Measurements from ENCODE around the gene PHACTR1.

Gene PHACTR1

DNA sequence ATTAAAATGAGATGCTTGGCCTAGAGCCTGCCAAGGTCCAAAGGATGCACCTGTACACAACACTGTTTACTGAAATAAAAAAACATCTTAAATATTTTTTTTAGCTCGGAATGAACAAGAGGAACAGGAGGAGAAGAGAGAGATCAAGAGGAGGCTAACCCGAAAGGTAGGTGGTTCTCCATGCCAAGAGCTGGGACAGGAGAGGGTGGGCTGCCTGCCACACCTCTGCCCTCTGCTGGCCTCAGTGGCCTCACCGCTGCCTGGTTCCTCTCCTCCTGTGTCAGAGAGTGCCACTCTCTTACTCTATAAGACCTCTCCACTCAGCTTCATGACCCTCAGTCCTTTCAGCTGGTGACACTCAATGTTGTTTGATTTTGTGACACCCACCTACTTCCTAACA is 561.6 kb downstream of the PHACTR1 start:
- DNase-seq, result no peak

GRCh38 chr6:13278991-13279390 is 562.4 kb downstream of the PHACTR1 start:
- no peak for DNase-seq

GRCh38 chr6:13280254-13280653 is 563.7 kb downstream of the PHACTR1 start:
- no peak for DNase-seq

GRCh38 chr6:13281686-13282085 is 565.1 kb downstream of the PHACTR1 start:
- no peak for DNase-seq

DNA sequence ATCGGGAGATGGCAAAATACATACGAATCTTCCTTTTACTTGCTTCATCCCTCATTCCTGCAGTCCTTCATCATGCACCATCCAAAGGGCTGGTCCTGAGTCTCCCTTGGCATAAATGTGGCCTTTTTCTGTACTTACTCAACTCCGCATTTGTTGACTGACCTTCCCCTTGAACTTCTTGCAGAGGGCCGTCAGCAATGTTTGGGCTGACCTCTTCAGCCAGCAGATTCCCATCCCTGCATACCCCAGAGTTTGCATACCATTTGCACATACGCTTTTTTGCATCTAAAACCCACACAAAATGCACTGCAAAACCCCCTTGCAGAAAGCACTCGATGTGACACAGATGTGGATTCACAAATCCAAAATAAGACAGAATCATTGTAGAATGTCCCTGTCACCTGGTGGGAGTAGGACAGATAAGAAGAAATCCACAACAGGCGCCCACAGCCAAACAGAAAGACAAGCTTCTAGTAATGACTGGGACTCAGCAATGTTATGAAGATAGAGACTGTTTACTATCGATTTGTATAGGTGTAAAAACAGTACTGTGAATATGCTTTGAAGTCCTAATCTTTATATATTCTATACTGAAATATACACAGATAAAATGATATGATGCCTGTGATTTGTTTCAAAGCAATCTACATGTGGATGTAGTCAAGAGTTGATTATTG is 566.0 kb downstream of the PHACTR1 start:
- DNase-seq, result no peak

DNA sequence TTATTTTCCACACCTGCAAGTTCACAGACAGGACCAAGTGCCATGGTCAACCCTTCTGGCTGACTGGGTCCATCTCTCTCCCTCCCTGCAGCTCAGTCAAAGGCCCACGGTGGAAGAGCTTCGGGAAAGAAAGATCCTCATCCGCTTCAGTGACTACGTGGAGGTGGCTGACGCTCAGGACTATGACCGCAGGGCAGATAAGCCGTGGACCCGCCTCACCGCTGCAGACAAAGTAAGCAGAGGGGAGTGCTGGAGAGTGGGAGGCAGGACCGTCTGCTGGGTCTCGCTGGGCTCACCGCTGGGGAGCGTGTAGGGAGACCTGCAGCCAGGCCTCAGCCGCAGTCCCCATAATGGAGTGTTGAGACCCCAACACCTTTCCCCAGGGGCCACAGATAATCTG is 566.8 kb downstream of the PHACTR1 start:
- no peak for DNase-seq

DNA sequence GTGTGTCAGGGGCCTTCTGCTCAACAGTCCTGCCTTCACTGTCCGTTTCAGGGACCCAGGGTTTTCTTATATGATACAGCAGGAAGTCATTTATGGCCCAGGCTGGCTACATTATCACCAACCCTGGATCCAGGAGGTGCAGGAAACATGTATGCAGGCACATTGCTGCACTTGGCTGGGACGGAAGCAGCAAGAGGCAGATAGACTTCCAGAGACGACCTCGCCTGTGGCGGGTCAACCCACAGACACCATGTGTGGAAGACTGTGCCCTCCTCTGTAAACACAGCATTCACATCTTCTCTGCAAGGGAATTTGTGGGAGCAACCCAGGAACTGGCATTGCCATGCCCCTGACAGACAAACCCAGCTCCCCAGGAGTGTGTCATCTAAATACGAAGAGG is 568.1 kb downstream of the PHACTR1 start:
- no peak for DNase-seq

GRCh38 chr6:13285705-13286104 is 569.1 kb downstream of the PHACTR1 start:
- DNase-seq, result no peak

DNA sequence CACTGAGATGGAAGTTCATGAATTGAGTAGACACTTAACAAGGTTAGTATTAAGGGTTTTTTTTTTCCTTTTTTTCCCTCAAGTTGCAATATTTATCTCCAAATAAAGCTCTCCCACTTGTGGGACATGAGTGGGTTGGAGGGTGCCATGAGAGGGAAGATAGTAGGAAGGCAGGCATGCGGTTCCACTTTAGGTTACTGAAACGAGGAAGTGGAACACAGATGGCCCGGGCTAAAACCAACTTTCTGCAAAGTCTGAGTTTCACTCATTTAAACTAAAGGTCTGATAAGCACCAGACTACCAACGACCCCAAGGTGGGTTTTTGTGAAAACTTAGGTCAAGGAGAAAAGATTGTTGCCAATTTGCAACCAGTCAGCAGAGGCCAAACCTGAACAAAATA is 569.6 kb downstream of the PHACTR1 start:
- no peak for DNase-seq

DNA sequence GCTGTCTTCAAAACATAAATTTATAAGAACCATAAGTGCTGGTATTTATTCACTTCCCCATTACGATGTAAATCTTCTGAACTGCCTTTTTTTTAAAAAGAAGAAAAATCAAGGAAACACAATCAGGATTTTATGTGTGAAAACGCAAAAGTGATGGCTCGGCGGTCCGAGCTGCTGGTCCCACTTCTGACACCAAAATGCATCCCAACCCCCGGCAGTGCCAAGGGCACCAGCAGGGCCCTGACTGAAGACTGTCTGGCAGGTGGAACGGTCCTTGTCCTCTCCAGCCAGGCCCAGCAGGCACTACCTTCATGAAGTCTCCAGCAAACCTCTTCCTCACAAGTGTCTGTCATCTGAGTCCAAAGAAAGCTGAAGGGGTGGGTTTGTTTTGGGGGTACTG is 570.5 kb downstream of the PHACTR1 start:
- no peak for DNase-seq

- no peak for DNase-seq
These were observed 571.9 kb downstream of the PHACTR1 start for GRCh38 chr6:13288481-13288880.

GRCh38 chr6:13288969-13289391 is 572.4 kb downstream of the PHACTR1 start:
- DNase-seq, result no peak

- DNase-seq, result no peak
These were observed 573.3 kb downstream of the PHACTR1 start for GRCh38 chr6:13289789-13290318.

DNA sequence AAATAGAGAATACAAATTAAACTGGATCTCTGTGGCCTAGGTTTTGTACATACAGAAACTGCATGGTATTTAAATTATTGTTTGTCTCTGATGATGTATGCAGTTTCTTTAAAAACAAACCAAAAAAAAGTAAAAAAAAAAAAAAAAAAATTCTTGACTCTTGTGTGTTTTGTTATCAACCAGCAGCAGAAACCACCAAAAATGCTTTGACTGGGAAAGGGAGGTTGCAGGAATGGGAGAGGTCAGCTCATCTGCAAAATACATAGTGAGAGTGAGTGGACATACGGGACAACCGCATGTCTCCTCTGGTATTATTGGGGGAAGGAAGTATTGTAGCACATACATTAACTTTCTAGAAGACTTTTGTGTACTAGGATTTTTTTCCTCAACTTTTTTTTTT is 573.8 kb downstream of the PHACTR1 start:
- no peak for DNase-seq

DNA sequence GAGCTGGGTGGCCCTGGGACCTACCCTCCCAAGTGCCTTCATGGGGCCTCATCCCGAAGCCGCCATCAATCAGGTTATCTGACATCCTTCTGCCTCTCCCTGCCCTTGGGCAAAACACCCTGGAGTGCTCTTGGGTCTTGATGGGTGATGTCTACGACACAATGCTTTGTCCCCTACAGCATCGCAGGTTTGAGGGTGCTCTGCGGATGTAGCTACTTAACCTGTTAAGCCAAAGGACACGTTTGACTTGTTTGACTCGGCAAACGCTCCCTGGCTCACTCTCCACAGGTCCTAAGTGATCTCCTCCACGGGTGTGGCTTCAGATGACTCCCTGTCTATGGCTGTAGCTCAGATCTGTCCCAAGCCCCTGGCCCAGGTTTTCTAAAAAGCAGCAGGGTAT is 576.2 kb downstream of the PHACTR1 start:
- DNase-seq, result no peak

- DNase-seq, result no peak
These were observed 578.0 kb downstream of the PHACTR1 start for GRCh38 chr6:13294499-13295069.

GRCh38 chr6:13295576-13295975 is 579.0 kb downstream of the PHACTR1 start:
- no peak for DNase-seq

DNA sequence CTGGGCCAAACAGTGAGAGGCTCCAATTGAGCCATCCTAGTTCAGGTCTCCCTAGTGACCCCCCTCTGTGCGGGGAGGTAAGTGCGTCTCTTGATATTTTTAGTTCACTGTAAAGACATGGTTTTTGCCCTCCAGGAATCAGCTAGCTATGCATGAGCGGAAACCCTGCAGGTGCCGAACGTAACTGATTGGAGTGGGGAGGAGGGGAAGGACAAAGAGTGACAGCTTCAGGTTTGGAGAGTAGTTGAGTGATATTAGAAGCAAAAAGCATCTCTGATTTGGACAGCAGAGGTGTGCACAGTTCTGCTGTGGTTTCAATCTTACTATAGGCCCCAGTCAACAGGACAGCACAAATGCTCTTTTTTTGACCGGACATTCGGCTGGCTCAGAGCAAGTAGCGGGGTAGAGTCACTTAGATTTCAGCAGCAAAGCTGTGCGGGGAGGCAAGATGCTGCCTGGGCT is 580.0 kb downstream of the PHACTR1 start:
- no peak for DNase-seq

- DNase-seq, result no peak
These were observed 580.8 kb downstream of the PHACTR1 start for GRCh38 chr6:13297391-13297790.

DNA sequence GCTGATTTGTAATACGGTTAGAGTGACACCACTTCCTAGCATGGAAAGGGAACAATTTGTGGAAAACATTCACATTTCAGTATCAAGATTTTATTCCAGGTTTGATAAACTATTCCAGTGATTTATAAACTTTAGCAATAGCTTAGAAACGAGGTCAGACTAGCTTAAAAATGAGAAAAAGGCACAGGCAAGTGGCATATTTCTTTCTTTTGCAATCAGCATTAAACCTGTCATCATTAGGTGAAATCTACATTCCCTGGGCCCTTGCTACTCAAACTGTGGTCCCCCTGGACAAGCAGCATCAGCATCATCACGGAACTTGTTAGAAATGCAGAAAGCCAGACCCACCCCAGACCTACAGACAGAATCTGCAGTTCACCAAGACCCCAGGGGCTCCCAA is 581.9 kb downstream of the PHACTR1 start:
- DNase-seq, result no peak

GRCh38 chr6:13299403-13299821 is 582.8 kb downstream of the PHACTR1 start:
- DNase-seq, result no peak

DNA sequence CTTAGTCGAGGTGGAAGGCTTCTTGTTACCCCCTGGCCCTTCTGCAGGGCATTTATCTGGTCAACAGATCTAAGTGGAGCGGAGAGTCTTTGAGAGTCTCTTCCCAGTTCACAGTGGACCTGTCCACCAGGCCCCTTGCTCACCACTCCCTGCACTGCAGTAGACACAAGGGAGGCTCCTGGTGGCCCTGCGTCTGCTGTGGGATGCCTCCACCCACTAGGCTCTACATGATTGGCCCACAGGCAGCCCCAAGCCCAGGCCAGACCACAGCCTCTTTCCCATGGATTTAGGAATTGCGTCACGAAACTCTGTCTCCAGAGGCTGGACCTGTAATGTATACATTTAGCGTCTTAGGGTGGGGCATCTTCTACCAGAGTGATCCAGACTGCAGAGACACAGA is 583.4 kb downstream of the PHACTR1 start:
- no peak for DNase-seq

- DNase-seq, result no peak
These were observed 584.4 kb downstream of the PHACTR1 start for GRCh38 chr6:13300643-13301590.

GRCh38 chr6:13302291-13302690 is 585.7 kb downstream of the PHACTR1 start:
- no peak for DNase-seq
